Activated CD4-positive, alpha-beta T cell treated with anti-CD3 and anti-CD28 coated beads, Interleukin-2, amount 10 ng/mL, durations not matched to agents 7 days and 5 days (primary cell): ENCODE measurements around the gene CAPN5. TPM values are rescaled to one million over a fixed set of nuclear protein-coding genes. Genes with fewer than 3 reads are reported as not detected.

ENCODE experiments used
- CTCF ChIA-PET: fragments of 350-600 bp; sonication (Branson Sonifier 250); formaldehyde crosslinking; loops from one replicate; lab custom pipeline; 2021; ENCODE audit warnings: antibody characterized with exemption; lab: Charles Lee
- POLR2A ChIA-PET: fragments of 350-600 bp; sonication (Branson Sonifier 250); formaldehyde crosslinking; loops from one replicate; lab custom pipeline; 2021; ENCODE audit warnings: antibody characterized with exemption; lab: Charles Lee
- DNase-seq: peaks from one replicate; pipeline ENCODE4 v3.0.0-alpha.2; 2020
- H3K27ac Mint-ChIP-seq: one replicate; pipeline ENCODE4 v1.8.0; 2021; ENCODE audit warnings: mild to moderate bottlenecking, moderate library complexity, mixed read lengths
- H3K27me3 Mint-ChIP-seq: one replicate; pipeline ENCODE4 v1.8.0; 2021; ENCODE audit warnings: mixed read lengths
- H3K36me3 Mint-ChIP-seq: one replicate; pipeline ENCODE4 v1.8.0; 2021; ENCODE audit warnings: low read depth, mixed read lengths
- H3K4me1 Mint-ChIP-seq: one replicate; pipeline ENCODE4 v1.8.0; 2021; ENCODE audit warnings: mixed read lengths
- H3K4me3 Mint-ChIP-seq: one replicate; pipeline ENCODE4 v1.8.0; 2021; ENCODE audit warnings: mild to moderate bottlenecking, moderate library complexity, mixed read lengths
- H3K9me3 Mint-ChIP-seq: one replicate; pipeline ENCODE4 v1.8.0; 2021; ENCODE audit warnings: mixed read lengths
- total RNA-seq, 2 experiments: library from RNA; stranded (reverse); gene quantifications; one replicate each; pipeline ENCODE4 v1.2.3, GENCODE V29; 2021

CAPN5 gene
- total RNA-seq, 2 experiments from 2014 or later: 0.81 to 0.89 TPM

GRCh38 chr11:77148963-77149715, 82.4 kb downstream of the CAPN5 start:
- Mint-ChIP-seq H3K4me1 (peaks cover 41% of the 10 kb centered on the region), H3K36me3 (no peaks in the 10 kb centered on the region), H3K27ac (no peak overlapping the region), H3K9me3 (no peaks in the 10 kb centered on the region), H3K4me3 (no peak overlapping the region), H3K27me3 (peaks cover 8% of the 10 kb centered on the region)
- ChIA-PET CTCF (interaction anchor here (1.0 to 1.4 kb wide), 2 partner anchors 10 to 22 kb away, joined by 3 to 4 read pairs; no protein-coding TSS in a partner anchor), POLR2A (no interaction called here)
- no peak for DNase-seq

- Mint-ChIP-seq H3K4me1 (peaks cover 41% of the 10 kb centered on the region), H3K4me3 (no peak overlapping the region), H3K27me3 (peaks cover 8% of the 10 kb centered on the region), H3K27ac (no peak overlapping the region), H3K36me3 (no peaks in the 10 kb centered on the region), H3K9me3 (no peaks in the 10 kb centered on the region)
- ChIA-PET CTCF (interaction anchor here (1.0 to 2.3 kb wide), 4 partner anchors 9 to 38 kb away, joined by 3 to 8 read pairs (median 4); no protein-coding TSS in a partner anchor), POLR2A (no interaction called here)
- no peak for DNase-seq
Measured at GRCh38 chr11:77149716-77150392, 83.1 kb downstream of the CAPN5 start.

GRCh38 chr11:77150836-77151235, 84.1 kb downstream of the CAPN5 start:
- POLR2A ChIA-PET: no interaction called here
- H3K36me3 Mint-ChIP-seq: no peaks in the 10 kb centered on the region
- no peaks in the 10 kb centered on the region for H3K9me3 Mint-ChIP-seq
- peaks cover 8% of the 10 kb centered on the region for H3K27me3 Mint-ChIP-seq
- CTCF ChIA-PET: interaction anchor here (1.0 to 2.3 kb wide), 3 partner anchors 16 to 37 kb away, joined by 3 to 8 read pairs (median 4); no protein-coding TSS in a partner anchor
- no peak overlapping the region for H3K27ac Mint-ChIP-seq
- H3K4me3 Mint-ChIP-seq: no peak overlapping the region
- H3K4me1 Mint-ChIP-seq: peaks cover 41% of the 10 kb centered on the region
- DNase-seq: no peak

- Mint-ChIP-seq H3K36me3 (no peaks in the 10 kb centered on the region), H3K27ac (peak overlapping the region; percentile 42), H3K9me3 (no peaks in the 10 kb centered on the region), H3K4me3 (no peak overlapping the region), H3K27me3 (peaks cover 8% of the 10 kb centered on the region), H3K4me1 (peaks cover 41% of the 10 kb centered on the region)
- POLR2A ChIA-PET: no interaction called here
- DNase-seq: peak; percentile 67
- CTCF ChIA-PET: interaction anchor here (2.3 kb wide), 1 partner anchor 25 kb away, joined by 8 read pairs; no protein-coding TSS in a partner anchor
Measured at GRCh38 chr11:77151804-77152509, 85.2 kb downstream of the CAPN5 start.

GRCh38 chr11:77152846-77153245, 86.1 kb downstream of the CAPN5 start:
- Mint-ChIP-seq H3K9me3 (no peaks in the 10 kb centered on the region), H3K4me3 (peak overlapping the region; percentile 1), H3K36me3 (no peaks in the 10 kb centered on the region), H3K27me3 (peaks cover 3% of the 10 kb centered on the region), H3K27ac (peak overlapping the region; percentile 42), H3K4me1 (peaks cover 34% of the 10 kb centered on the region)
- CTCF ChIA-PET: interaction anchor here (1.0 kb wide), 1 partner anchor 13 kb away, joined by 3 read pairs; no protein-coding TSS in a partner anchor
- POLR2A ChIA-PET: no interaction called here
- DNase-seq: no peak

GRCh38 chr11:77153276-77154185, 86.8 kb downstream of the CAPN5 start:
- ChIA-PET CTCF (interaction anchor here (0.5 to 1.0 kb wide), 3 partner anchors 14 to 427 kb away, joined by 3 read pairs; no protein-coding TSS in a partner anchor), POLR2A (no interaction called here)
- Mint-ChIP-seq H3K27me3 (peaks cover 3% of the 10 kb centered on the region), H3K27ac (peak overlapping the region; percentile 57), H3K4me1 (peaks cover 28% of the 10 kb centered on the region), H3K4me3 (no peak overlapping the region), H3K9me3 (no peaks in the 10 kb centered on the region), H3K36me3 (no peaks in the 10 kb centered on the region)
- no peak for DNase-seq

GRCh38 chr11:77154381-77155081, 87.8 kb downstream of the CAPN5 start:
- Mint-ChIP-seq H3K36me3 (no peaks in the 10 kb centered on the region), H3K27me3 (peaks cover 3% of the 10 kb centered on the region), H3K9me3 (no peaks in the 10 kb centered on the region), H3K4me1 (peaks cover 25% of the 10 kb centered on the region), H3K27ac (no peak overlapping the region), H3K4me3 (no peak overlapping the region)
- no peak for DNase-seq
- ChIA-PET POLR2A (no interaction called here), CTCF (interaction anchor here (0.6 to 2.0 kb wide), 3 partner anchors 11 to 355 kb away, joined by 3 to 4 read pairs (median 3); no protein-coding TSS in a partner anchor)

- Mint-ChIP-seq H3K4me3 (no peak overlapping the region), H3K27me3 (peaks cover 3% of the 10 kb centered on the region), H3K9me3 (no peaks in the 10 kb centered on the region), H3K36me3 (no peaks in the 10 kb centered on the region), H3K27ac (no peak overlapping the region), H3K4me1 (peaks cover 25% of the 10 kb centered on the region)
- no peak for DNase-seq
- ChIA-PET POLR2A (no interaction called here), CTCF (interaction anchor here (0.6 to 2.0 kb wide), 2 partner anchors 10 to 108 kb away, joined by 3 to 4 read pairs; no protein-coding TSS in a partner anchor)
Measured at GRCh38 chr11:77155082-77155475, 88.3 kb downstream of the CAPN5 start.

GRCh38 chr11:77155556-77156130, 88.9 kb downstream of the CAPN5 start:
- no peak overlapping the region for H3K4me3 Mint-ChIP-seq
- H3K27ac Mint-ChIP-seq: no peak overlapping the region
- H3K9me3 Mint-ChIP-seq: no peaks in the 10 kb centered on the region
- H3K27me3 Mint-ChIP-seq: no peaks in the 10 kb centered on the region
- ChIA-PET CTCF (interaction anchor here (0.6 to 2.0 kb wide), 2 partner anchors 10 to 108 kb away, joined by 3 to 4 read pairs; no protein-coding TSS in a partner anchor), POLR2A (no interaction called here)
- no peak for DNase-seq
- H3K36me3 Mint-ChIP-seq: no peaks in the 10 kb centered on the region
- peaks cover 25% of the 10 kb centered on the region for H3K4me1 Mint-ChIP-seq

GRCh38 chr11:77156396-77157195, 89.8 kb downstream of the CAPN5 start:
- CTCF ChIA-PET: interaction anchor here (1.2 to 2.0 kb wide), 2 partner anchors 9 to 27 kb away, joined by 3 to 4 read pairs; no protein-coding TSS in a partner anchor
- Mint-ChIP-seq H3K4me3 (no peak overlapping the region), H3K4me1 (peaks cover 21% of the 10 kb centered on the region), H3K27me3 (no peaks in the 10 kb centered on the region), H3K9me3 (no peaks in the 10 kb centered on the region), H3K27ac (no peak overlapping the region), H3K36me3 (no peaks in the 10 kb centered on the region)
- POLR2A ChIA-PET: no interaction called here
- no peak for DNase-seq
